ENCODE measurements around the gene TMEM235. TPM values are rescaled to one million over a fixed set of nuclear protein-coding genes. Genes with fewer than 3 reads are reported as not detected.

The TMEM235 gene
- total and polyA plus RNA-seq, 9 of the 15 experiments (the other 6 are each of a cell fraction or from before 2014, with no cell fraction given) = not detected

GRCh38 chr17:78226055-78226758 lies 5.2 kb upstream of the TMEM235 start (continued):
- TF ChIP-seq POLR2AphosphoS2 (IDR thresholded peaks at IDR 0.05; ENCODE audit: low read length) = peak; percentile 17; the same call in 1 of the 2 replicates
- peak; percentile 97 for TF ChIP-seq ZKSCAN1 (IDR thresholded peaks at IDR 0.05; ENCODE audit: low read depth, low read length)
- TF ChIP-seq HNRNPLL (IDR thresholded peaks at IDR 0.05; ENCODE audit: low read depth, low read length, poor library complexity, severe bottlenecking) = peak; percentile 19

GRCh38 chr17:78226759-78227454 lies 4.5 kb upstream of the TMEM235 start:
- no TSS peak for BruUV-seq (replicated peaks)
- H4K20me1 ChIP-seq (replicated peaks; ENCODE audit: control insufficient read depth, insufficient read depth, low read length) = 0 out of 2 replicates have a peak, but pooled peaks cover 2% of the 10 kb centered on the region
- in situ Hi-C loops (cut with MboI) (no loop called here), intact Hi-C loops (cut with micrococcal nuclease) (no loop called here)
- no peaks in the 10 kb centered on the region for H3K9me1 ChIP-seq (ENCODE audit: control insufficient read depth, insufficient read depth, low read length)
- H3K4me3 ChIP-seq = no peak overlapping the region
- H3K9ac ChIP-seq (ENCODE audit: insufficient read depth in 1 of 2, low read depth in 2 of 2, low read length in 2 of 2) = peak overlapping the region in 1 of 2 experiments; percentile 73; a peak in 2 of 4 replicates
- FAIRE-seq (peak; percentile 19), DNase-seq (ENCODE audit: extremely low read depth in 1 of 4, low spot score in 3 of 4) (no peak), ATAC-seq (no peak)
- ChIA-PET POLR2A (interaction anchor here (0.6 to 4.3 kb wide), 7 partner anchors 9 to 298 kb away, joined by 3 to 30 read pairs (median 4); partner anchors contain the start of gene BIRC5), CTCF (ENCODE audit: low intra/inter-chr PET ratio) (no interaction called here)
- WGBS (ENCODE audit: insufficient coverage, low coverage, missing lambda C conversion rate) = 70% methylated on average over 18 of the region's 20 CpGs
- H3K27ac ChIP-seq (ENCODE audit: extremely low read depth, low read depth, low read length) = no peak overlapping the region
- no peaks in the 10 kb centered on the region for H3K9me3 ChIP-seq (replicated peaks; ENCODE audit: control insufficient read depth, insufficient read depth, low read depth, low read length)
- peaks cover 0 to 24% of the 10 kb centered on the region in 2 experiments; a peak in 3 of 5 replicates for H3K4me1 ChIP-seq (replicated peaks in 1 of 2; ENCODE audit: control insufficient read depth in 2 of 2, insufficient read depth in 2 of 2, low read length in 2 of 2)
- H3K27me3 ChIP-seq (ENCODE audit: control insufficient read depth in 2 of 2, insufficient read depth in 2 of 2, low read length in 2 of 2) = no peaks in the 10 kb centered on the region
- no peaks in the 10 kb centered on the region for H3K79me2 ChIP-seq (ENCODE audit: control insufficient read depth, insufficient read depth, low read length)
- H2AFZ ChIP-seq (ENCODE audit: low read depth, low read length) = no peak overlapping the region
- peaks cover 34% of the 10 kb centered on the region; the same call in 2 of the 3 replicates for H3K36me3 ChIP-seq (ENCODE audit: control insufficient read depth, insufficient read depth, low read length)
- no peak overlapping the region for H3K4me2 ChIP-seq (ENCODE audit: insufficient read depth, low read length)
- TF ChIP-seq TRIM28 (IDR thresholded peaks at IDR 0.05) (no peak), RBFOX2 (IDR thresholded peaks at IDR 0.05; ENCODE audit: low read depth, low read length) (peak; percentile 22; the same call in 1 of the 2 replicates), CTCF (IDR thresholded peaks at IDR 0.05 in 2 of 3, conservative IDR thresholded peaks at IDR 0.05 in 1 of 3; ENCODE audit: insufficient read depth in 2 of 3, low read depth in 1 of 3, low read length in 3 of 3) (0 out of 6 replicates have a peak, but pooled peaks of 1 of the 3 experiments have one; percentile 1), NFIC (IDR thresholded peaks at IDR 0.05) (0 out of 2 replicates have a peak, but pooled peaks have one; percentile 13), POLR2A (conservative IDR thresholded peaks at IDR 0.05) (0 out of 2 replicates have a peak, but pooled peaks have one; percentile 3), POLR2G (IDR thresholded peaks at IDR 0.05; ENCODE audit: low read depth, low read length) (peak; percentile 71), ZNF197 (CRISPR knock-in tag; IDR thresholded peaks at IDR 0.05; ENCODE audit: low read depth) (no peak), E2F8 (IDR thresholded peaks at IDR 0.05; ENCODE audit: low read depth, partially characterized antibody) (no peak), MED1 (CRISPR knock-in tag; IDR thresholded peaks at IDR 0.05; ENCODE audit: borderline replicate concordance) (no peak), ZNF3 (CRISPR knock-in tag; IDR thresholded peaks at IDR 0.05) (no peak)
